ENCODE data around the gene CDC42BPB. TPM values are rescaled to one million over a fixed set of nuclear protein-coding genes. Genes with fewer than 3 reads are reported as not detected.

The CDC42BPB gene
- total RNA-seq, 2 donors from 2014 or later = 66.2 to 102 TPM

GRCh38 chr14:103068351-103069073 is 11.2 kb upstream of the CDC42BPB start:
- Histone ChIP-seq H3K27me3 (no peaks in the 10 kb centered on the region), H3K4me3 (no peak overlapping the region), H3K4me1 (peaks cover 12% of the 10 kb centered on the region), H3K36me3 (replicated peaks in 1 of 2; ENCODE audit: insufficient read depth in 1 of 2, low read depth in 2 of 2) (no peaks in the 10 kb centered on the region), H3K27ac (no peak overlapping the region), H3K9me3 (no peaks in the 10 kb centered on the region)
- intact Hi-C loops (cut with DNase I) = no loop called here
- DNase-seq (no peak), ATAC-seq (no peak)
- TF ChIP-seq POLR2A (IDR thresholded peaks at IDR 0.05) = no peak
- TF ChIP-seq CTCF (IDR thresholded peaks at IDR 0.05) = no peak
- WGBS, 2 donors = 65 to 72% methylated on average over 18 to 20 of the region's 22 CpGs

GRCh38 chr14:103067231-103067954 is 10.0 kb upstream of the CDC42BPB start:
- no peaks in the 10 kb centered on the region for H3K9me3 ChIP-seq
- no peaks in the 10 kb centered on the region for H3K27me3 ChIP-seq
- no peaks in the 10 kb centered on the region for H3K36me3 ChIP-seq (replicated peaks in 1 of 2; ENCODE audit: insufficient read depth in 1 of 2, low read depth in 2 of 2)
- intact Hi-C loops (cut with DNase I) = no loop called here
- WGBS, 2 donors = 55 to 64% methylated on average over 8 of the region's 8 CpGs
- DNase-seq = no peak
- TF ChIP-seq POLR2A (IDR thresholded peaks at IDR 0.05) = no peak
- TF ChIP-seq CTCF (IDR thresholded peaks at IDR 0.05) = no peak
- ATAC-seq = no peak
- H3K4me3 ChIP-seq = no peak overlapping the region
- no peak overlapping the region for H3K27ac ChIP-seq
- H3K4me1 ChIP-seq = peaks cover under 1% of the 10 kb centered on the region

GRCh38 chr14:103066399-103066798 is 9.1 kb upstream of the CDC42BPB start:
- ATAC-seq (peak; percentile 65), DNase-seq (peak in 3 of 4 donors; percentile 37 to 45 (median 44))
- Histone ChIP-seq H3K4me3 (no peak overlapping the region), H3K9me3 (no peaks in the 10 kb centered on the region), H3K36me3 (replicated peaks in 1 of 2; ENCODE audit: insufficient read depth in 1 of 2, low read depth in 2 of 2) (no peaks in the 10 kb centered on the region), H3K27ac (no peak overlapping the region), H3K4me1 (no peaks in the 10 kb centered on the region), H3K27me3 (no peaks in the 10 kb centered on the region)
- no peak for TF ChIP-seq CTCF (IDR thresholded peaks at IDR 0.05)
- no peak for TF ChIP-seq POLR2A (IDR thresholded peaks at IDR 0.05)
- intact Hi-C loops (cut with DNase I) = no loop called here
- WGBS, 2 donors = 46 to 59% methylated on average over 7 to 9 of the region's 9 CpGs

- no peak overlapping the region for H3K4me3 ChIP-seq
- TF ChIP-seq POLR2A (IDR thresholded peaks at IDR 0.05) (no peak), CTCF (IDR thresholded peaks at IDR 0.05) (no peak)
- H3K4me1 ChIP-seq = no peaks in the 10 kb centered on the region
- H3K27ac ChIP-seq = no peak overlapping the region
- no peak for ATAC-seq
- H3K36me3 ChIP-seq (replicated peaks in 1 of 2; ENCODE audit: insufficient read depth in 1 of 2, low read depth in 2 of 2) = no peaks in the 10 kb centered on the region
- 74 to 84% methylated on average over 7 of the region's 7 CpGs for WGBS, 2 donors
- H3K9me3 ChIP-seq = no peaks in the 10 kb centered on the region
- H3K27me3 ChIP-seq = no peaks in the 10 kb centered on the region
- DNase-seq = no peak
- intact Hi-C loops (cut with DNase I) = no loop called here
Measured at GRCh38 chr14:103065861-103066260, 8.5 kb upstream of the CDC42BPB start.
